GM19455 (cell line): ENCODE results near the gene GNG7.

Source experiments
- ATAC-seq: cut with Tn5 transposase; IDR thresholded peaks from one replicate; pipeline ENCODE4 v1.9.1; 2021; ENCODE audit not compliant: unreplicated experiment

GNG7 gene

DNA sequence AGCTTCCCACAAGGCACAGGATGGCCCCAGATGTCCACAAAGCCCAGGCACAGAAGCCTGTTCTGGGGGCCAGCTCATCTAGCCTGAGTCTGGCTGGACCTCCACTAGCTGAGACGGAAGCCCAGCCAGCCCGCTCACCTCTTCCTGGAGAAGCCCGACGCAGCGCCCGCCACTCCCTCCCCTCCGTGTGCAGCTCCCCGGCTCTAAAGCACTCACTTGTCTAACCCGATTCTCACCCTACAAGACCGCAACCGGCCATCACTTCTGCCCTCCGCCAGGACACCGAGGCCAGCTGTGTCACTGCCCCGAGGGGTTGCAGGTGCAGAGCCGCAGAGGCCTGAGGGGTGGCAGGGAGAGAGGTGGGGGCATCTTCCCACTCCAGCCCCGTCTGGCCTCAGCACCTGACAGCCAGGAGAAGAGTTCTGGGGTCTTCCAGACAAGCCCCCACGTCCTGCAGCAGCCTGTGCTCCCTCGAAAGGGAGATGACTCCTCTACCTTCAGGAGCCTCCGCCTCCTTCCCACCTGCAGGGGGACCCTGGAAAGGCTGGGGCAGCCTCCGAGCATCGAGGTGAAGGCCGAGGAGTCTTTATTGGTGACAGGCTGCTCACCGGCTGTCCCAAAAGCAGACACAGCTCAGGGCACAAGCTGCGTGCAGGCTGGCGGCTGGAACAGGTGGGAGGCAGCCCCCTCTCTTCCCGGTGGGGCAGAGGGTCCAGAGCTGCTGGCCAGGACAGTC is 24.6 kb upstream of the GNG7 start:
- no peak for ATAC-seq

- no peak for ATAC-seq
Observed at GRCh38 chr19:2726160-2726855, 23.8 kb upstream of the GNG7 start.

DNA sequence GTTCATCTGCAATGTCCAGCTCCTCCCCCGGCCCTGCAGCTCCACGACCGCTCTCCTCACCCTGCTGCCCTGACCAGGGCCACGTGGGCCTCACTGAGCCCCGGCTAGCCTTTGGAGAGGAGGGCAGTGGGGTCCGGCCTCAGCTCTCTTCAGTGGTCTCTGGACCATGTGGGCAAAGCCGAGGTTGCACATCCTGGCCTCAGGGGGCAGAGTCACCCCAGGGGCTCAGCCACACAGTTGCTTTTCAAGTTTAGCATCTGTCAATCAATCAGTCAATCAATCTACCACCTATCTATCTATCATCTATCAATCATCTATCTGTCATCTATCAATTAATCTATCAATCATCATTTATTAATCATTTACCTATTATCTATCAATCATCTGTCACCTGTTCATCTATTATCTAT is 21.7 kb upstream of the GNG7 start:
- no peak for ATAC-seq

- ATAC-seq: no peak
Observed at GRCh38 chr19:2723747-2724146, 21.3 kb upstream of the GNG7 start.

GRCh38 chr19:2723345-2723715 is 20.8 kb upstream of the GNG7 start:
- no peak for ATAC-seq

- no peak for ATAC-seq
Observed at GRCh38 chr19:2722541-2723344, 20.2 kb upstream of the GNG7 start.

- no peak for ATAC-seq
Observed at GRCh38 chr19:2721570-2722540, 19.4 kb upstream of the GNG7 start.

- no peak for ATAC-seq
Observed at GRCh38 chr19:2720777-2721569, 18.5 kb upstream of the GNG7 start, which contains the start of gene DIRAS1. TSS of gene DIRAS1 (minus strand) at chr19:2721372. CDS start at chr19:2717806, 3,566 bp downstream.

DNA sequence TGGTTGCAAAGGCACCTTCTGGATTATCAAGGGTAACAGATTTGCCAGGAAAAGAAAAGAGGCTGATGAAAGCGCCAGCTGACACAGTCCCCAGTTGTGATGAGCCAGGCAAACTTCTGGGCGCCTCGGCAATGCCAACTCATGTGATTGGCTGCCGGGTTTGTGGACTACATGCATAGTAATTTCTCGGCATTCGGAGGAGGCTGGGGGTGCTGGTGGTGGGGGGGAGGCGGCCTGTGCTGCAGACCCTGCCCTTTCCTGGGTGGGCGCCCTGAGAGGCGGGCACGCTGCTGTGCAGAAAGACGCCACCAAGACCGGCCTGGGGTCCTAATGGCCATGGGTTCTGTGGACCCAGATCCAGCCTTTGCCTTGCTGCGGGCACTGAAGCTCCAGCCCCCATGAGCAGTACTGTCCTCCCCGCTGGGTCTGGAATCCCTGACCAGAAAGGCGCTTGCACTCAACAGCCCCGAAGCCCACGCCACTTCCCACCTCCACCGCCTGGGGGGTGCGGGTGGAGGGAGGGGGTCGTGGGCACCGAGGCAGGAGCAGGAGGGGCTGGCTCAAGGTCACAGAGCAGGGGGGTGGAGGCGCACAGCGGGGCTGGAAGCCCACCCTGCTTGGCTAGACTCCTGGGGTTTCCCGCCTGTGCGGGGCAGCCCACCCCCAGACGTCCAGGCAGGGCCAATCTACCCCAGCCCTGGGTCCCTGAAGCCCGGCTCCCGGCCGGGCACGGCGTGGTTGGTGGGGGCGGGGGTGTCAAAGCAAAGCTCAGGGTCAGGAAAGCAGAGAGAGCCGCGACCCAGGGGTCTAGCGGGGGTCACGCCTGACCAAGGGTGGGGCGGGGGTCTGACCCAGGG is 17.7 kb upstream of the GNG7 start:
- ATAC-seq: no peak

- no peak for ATAC-seq
Observed at GRCh38 chr19:2719232-2719735, 16.8 kb upstream of the GNG7 start.

GRCh38 chr19:2717638-2718541 is 15.4 kb upstream of the GNG7 start:
- no peak for ATAC-seq

GRCh38 chr19:2716722-2717637 is 14.5 kb upstream of the GNG7 start:
- no peak for ATAC-seq

DNA sequence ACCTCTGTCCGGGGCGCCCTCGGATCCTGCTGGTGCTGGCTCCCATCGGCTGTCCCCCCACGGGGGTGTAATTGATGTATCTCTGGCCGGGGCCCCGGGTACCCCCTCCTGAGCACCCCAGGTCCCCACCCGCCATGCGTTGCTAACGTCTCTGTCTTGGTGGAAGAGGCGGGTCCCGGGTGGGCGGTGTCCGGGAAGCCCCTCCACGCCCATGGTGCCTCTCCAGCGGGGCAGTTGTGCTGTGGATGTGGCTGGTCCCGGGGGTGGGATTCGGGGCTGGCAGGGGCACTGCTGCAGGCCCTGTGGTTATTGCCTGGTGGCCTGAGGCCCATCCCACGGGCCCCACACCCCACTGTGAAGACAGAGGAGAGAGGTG is 13.8 kb upstream of the GNG7 start:
- no peak for ATAC-seq

GRCh38 chr19:2715470-2716274 is 13.2 kb upstream of the GNG7 start:
- ATAC-seq: no peak

DNA sequence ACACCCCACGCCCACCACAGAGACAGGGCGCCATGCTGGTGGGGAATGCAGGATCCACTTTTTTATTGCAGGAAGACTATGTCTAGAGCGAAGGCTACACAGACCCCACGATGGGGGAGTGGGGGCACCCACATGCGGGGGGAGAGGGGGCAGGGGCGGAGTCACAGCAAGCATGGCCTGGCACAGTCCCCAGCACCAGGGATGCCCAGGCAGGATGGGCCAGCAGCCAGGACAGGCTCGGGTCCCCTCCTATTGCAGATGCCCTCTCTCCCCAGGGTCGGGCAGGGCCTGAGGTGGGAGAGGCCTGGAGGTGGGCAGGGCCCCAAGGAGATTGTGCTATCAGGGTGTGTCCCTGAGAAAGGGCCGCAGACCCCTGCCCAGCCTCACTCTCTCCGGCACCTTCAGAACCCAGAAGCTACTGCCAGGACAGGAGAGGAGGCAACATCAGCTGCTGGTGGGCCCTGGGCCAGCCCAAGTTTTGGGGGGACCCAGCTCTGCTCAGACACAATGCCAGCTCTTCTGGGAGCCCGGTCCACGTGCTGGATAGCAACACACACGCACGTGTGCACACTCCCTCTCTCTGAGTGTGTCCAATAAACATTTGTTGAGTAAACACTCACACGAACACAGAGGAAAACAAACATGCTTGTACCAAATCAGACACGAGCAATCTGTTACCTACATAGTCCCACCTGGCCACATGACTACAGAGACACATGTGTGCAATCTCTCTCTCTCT is 12.2 kb upstream of the GNG7 start:
- no peak for ATAC-seq
